Activated CD8-positive, alpha-beta T cell treated with anti-CD3 and anti-CD28 coated beads for 36 hours (primary cell): ENCODE measurements around the gene TUBA4A. TPM values are rescaled to one million over a fixed set of nuclear protein-coding genes. Genes with fewer than 3 reads are reported as not detected.

Experiments used
- ATAC-seq: fragments of 200-7000 bp; cut with Tn5 transposase; one replicate; pipeline ENCODE4 v1.10.0; 2021; ENCODE audit warnings: mild to moderate bottlenecking, moderate library complexity
- CTCF ChIA-PET: fragments of 350-600 bp; sonication (Branson Sonifier 250); formaldehyde crosslinking; loops from one replicate; lab custom pipeline; 2021; ENCODE audit warnings: antibody characterized with exemption; lab: Charles Lee
- POLR2A ChIA-PET: fragments of 350-600 bp; sonication (Branson Sonifier 250); formaldehyde crosslinking; loops from one replicate; lab custom pipeline; 2021; ENCODE audit warnings: antibody characterized with exemption; lab: Charles Lee
- DNase-seq: peaks from one replicate; pipeline ENCODE4 v3.0.0-alpha.2; 2020
- H3K27ac Mint-ChIP-seq: one replicate; pipeline ENCODE4 v1.8.0; 2021; ENCODE audit warnings: mild to moderate bottlenecking, mixed read lengths
- H3K27me3 Mint-ChIP-seq: one replicate; pipeline ENCODE4 v1.8.0; 2021; ENCODE audit warnings: mixed read lengths
- H3K36me3 Mint-ChIP-seq: one replicate; pipeline ENCODE4 v1.8.0; 2021; ENCODE audit warnings: low read depth, mixed read lengths
- H3K4me1 Mint-ChIP-seq: one replicate; pipeline ENCODE4 v1.8.0; 2021; ENCODE audit warnings: low read depth, mixed read lengths
- H3K4me3 Mint-ChIP-seq: one replicate; pipeline ENCODE4 v1.8.0; 2021; ENCODE audit warnings: mild to moderate bottlenecking, moderate library complexity, mixed read lengths
- H3K9me3 Mint-ChIP-seq: one replicate; pipeline ENCODE4 v1.8.0; 2021; ENCODE audit warnings: mixed read lengths
- intact Hi-C: fragments of 100-400 bp; cut with micrococcal nuclease; formaldehyde crosslinking; loops from one replicate; pipeline ENCODE4 v1.10.0; 2022
- total RNA-seq, 2 experiments: library from RNA; stranded (reverse); gene quantifications; one replicate each; pipeline ENCODE4 v1.2.3, GENCODE V29; 2021
- TF ChIP-seq, protein P1 (sequence below): fragments of 200-600 bp; IDR thresholded peaks from one replicate; pipeline ENCODE4 v1.8.0; 2022; ENCODE audit warnings: antibody characterized with exemption, mild to moderate bottlenecking

TUBA4A gene
- total RNA-seq, 2 experiments from 2014 or later: 226 TPM

DNA sequence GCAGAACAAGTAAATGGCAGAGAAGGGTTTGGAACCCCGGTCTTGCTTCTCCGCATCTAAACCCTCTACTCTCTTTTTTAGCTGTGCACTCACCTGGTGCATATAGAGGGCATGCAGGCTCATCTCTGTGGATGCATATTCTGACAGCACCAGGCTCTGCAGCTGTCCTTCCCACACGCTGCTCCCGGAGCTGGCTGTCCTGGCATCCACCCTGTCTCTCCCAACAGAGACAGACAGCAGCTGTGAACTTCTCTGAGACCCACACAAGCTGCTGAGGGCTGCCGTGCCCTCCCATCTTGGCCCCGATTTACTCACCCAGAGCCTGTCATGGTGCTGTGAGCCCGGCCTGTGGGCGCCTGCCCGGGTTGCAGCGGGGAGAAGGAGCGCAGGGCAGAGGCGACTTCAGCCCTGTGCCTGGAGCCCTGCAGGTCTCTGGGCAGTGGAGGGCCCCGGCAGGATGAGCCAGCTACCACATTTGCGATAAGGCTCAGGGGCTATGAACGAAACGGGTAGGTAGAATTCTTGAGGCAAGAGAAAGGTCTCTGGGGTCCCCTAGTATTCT, 31.7 kb downstream of the TUBA4A start:
- Mint-ChIP-seq H3K36me3 (peaks cover 66% of the 10 kb centered on the region), H3K9me3 (no peaks in the 10 kb centered on the region), H3K4me3 (no peak overlapping the region), H3K27ac (no peak overlapping the region), H3K4me1 (peaks cover 24% of the 10 kb centered on the region), H3K27me3 (no peaks in the 10 kb centered on the region)
- TF ChIP-seq, protein P1, sequence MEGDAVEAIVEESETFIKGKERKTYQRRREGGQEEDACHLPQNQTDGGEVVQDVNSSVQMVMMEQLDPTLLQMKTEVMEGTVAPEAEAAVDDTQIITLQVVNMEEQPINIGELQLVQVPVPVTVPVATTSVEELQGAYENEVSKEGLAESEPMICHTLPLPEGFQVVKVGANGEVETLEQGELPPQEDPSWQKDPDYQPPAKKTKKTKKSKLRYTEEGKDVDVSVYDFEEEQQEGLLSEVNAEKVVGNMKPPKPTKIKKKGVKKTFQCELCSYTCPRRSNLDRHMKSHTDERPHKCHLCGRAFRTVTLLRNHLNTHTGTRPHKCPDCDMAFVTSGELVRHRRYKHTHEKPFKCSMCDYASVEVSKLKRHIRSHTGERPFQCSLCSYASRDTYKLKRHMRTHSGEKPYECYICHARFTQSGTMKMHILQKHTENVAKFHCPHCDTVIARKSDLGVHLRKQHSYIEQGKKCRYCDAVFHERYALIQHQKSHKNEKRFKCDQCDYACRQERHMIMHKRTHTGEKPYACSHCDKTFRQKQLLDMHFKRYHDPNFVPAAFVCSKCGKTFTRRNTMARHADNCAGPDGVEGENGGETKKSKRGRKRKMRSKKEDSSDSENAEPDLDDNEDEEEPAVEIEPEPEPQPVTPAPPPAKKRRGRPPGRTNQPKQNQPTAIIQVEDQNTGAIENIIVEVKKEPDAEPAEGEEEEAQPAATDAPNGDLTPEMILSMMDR: no peak
- ChIA-PET POLR2A (interaction anchor here (0.6 to 4.6 kb wide), 6 partner anchors 10 to 158 kb away, joined by 3 to 25 read pairs (median 3); partner anchors contain the start of genes GLB1L, STK16, TUBA4A and TUBA4B), CTCF (no interaction called here)
- ATAC-seq (no peak), DNase-seq (no peak)
- intact Hi-C loops: no loop called here

DNA sequence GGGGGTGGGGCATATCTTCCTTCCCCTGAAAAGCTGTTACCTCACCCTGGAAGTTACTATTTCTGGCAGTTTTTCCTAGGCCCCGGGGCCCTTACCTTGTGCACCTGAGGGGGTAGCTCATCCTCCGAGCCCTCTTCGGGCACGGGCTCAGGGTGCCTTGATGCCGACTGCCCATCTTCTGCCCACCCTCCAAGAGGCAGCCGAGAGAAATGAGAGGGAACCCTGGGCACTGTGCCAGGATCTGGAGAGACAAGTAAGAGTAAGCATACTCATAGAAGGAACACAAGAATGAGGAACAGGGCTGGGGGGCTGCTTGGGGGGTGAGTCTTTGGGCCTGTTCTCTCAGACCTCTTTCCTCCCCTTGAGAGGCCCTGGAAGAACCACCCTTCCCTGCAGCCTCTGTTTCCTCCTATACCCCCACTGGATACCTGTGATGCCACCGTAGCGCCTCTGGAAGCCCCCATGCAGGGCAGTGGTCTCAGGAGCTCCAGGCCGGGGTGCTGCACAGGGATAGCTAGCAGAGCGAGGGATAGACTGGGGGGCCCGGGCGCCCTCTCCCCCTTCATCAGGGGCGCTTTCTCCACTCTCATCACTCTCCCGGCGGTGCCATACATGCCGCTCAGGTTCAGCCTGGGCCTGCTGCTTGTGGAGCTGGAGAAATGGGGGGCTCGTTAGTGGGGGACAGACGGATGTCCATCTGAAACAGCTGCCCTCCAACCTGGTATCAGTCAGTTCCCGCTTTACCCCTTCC, 32.9 kb downstream of the TUBA4A start:
- H3K36me3 Mint-ChIP-seq: peaks cover 66% of the 10 kb centered on the region
- CTCF ChIA-PET: no interaction called here
- no peak for ATAC-seq
- TF ChIP-seq, protein P1: no peak
- intact Hi-C loops: no loop called here
- no peaks in the 10 kb centered on the region for H3K27me3 Mint-ChIP-seq
- POLR2A ChIA-PET: interaction anchor here (0.9 to 4.6 kb wide), 9 partner anchors 8 to 58 kb away, joined by 3 to 60 read pairs (median 5); partner anchors contain the start of genes ANKZF1, ATG9A, DNAJB2 and GLB1L
- no peaks in the 10 kb centered on the region for H3K9me3 Mint-ChIP-seq
- H3K4me3 Mint-ChIP-seq: no peak overlapping the region
- no peak overlapping the region for H3K27ac Mint-ChIP-seq
- peaks cover 27% of the 10 kb centered on the region for H3K4me1 Mint-ChIP-seq
- no peak for DNase-seq

DNA sequence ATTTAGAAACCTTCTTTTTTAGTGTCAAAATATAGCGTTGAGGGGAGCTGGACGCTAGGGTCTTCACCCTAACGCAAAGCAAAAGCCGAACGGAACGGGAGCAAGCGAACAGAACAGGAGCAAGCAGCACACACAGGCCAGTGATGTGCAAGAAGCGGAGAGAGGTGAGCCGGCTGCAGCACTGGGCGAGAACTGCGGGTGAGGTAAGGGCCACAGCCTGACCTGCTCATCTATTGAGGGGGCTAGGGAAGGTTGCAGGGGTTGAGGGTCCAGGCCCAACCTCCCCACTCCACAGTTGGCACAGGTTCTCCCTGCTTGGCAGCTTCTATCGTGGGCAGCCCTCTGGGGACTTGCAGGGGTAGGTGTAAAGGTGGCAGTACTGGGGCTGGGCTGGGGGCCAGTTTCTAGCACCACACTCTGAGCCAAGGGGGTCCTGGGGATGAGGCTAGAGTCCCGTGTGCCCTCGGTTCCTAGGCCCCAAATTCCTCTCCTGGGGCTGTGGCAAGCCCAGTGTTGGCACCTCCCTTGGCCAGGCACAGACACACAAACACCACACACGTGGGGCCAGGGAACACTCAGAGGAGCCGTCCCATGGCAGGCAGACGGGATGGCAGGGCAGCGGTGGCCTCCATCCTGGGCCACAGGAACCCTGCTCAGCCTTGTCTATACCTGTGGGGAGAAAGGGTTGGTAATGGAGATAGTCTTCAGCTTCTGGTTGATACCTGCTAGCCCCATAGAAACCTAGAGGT, 33.8 kb downstream of the TUBA4A start:
- intact Hi-C loops: no loop called here
- H3K36me3 Mint-ChIP-seq: peaks cover 57% of the 10 kb centered on the region
- no peak overlapping the region for H3K4me3 Mint-ChIP-seq
- ATAC-seq (no peak), DNase-seq (no peak)
- H3K27ac Mint-ChIP-seq: peak overlapping the region; percentile 11
- ChIA-PET POLR2A (interaction anchor here (0.6 to 4.6 kb wide), 15 partner anchors 9 to 576 kb away, joined by 3 to 60 read pairs (median 5); partner anchors contain the start of genes ANKZF1, ATG9A, DNAJB2 and GLB1L), CTCF (interaction anchor here (1.2 to 2.8 kb wide), 6 partner anchors 10 to 224 kb away, joined by 4 to 19 read pairs (median 6); partner anchors contain the start of genes ANKZF1 and ATG9A)
- H3K4me1 Mint-ChIP-seq: peaks cover 25% of the 10 kb centered on the region
- no peaks in the 10 kb centered on the region for H3K27me3 Mint-ChIP-seq
- no peaks in the 10 kb centered on the region for H3K9me3 Mint-ChIP-seq
- TF ChIP-seq, protein P1: no peak

DNA sequence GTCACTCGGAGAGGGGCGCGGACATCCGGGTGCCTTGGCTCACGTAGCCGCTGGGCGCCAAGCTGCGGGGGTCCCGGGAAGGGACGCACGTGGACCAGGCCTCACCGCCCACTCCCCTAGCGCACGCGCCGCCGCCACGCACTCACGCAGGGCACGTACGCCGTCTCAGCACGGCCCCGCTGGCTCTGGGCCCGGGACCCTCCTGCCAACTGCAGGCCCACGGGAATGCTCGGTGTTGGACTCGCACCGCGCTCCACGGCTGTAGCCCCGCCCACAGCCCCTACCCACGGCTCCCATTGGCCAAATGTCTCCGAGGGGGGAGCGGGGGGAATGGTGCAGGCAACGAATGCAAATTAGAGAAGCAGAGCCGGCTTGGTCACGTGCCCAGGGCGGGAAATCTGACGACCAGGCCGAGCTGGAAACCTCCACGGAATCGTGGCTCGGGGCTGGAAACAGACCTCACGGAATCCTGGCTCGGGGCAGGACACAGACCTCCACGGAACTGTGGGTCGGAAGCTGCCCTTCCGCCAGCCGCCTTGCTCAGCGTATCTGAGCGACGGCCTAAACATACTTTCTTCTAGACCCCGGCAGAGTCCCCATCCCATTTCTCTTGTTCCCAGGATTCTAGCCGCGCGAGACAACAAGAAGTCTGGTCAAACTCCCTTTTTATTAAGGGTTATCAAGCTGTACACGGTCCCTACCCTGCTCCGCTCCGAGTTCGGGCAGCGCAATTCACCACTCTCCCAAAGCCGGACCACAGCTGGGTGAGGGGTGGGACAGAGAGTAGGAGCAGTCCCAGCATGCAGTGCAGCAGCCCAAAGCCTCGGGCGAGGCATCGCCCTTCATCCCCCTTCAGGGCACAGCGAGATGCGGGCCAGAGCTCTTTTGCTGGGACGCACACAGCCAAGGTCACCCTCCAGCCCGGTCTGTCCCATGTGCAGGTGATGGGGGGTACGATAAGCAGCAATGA, 34.7 kb downstream of the TUBA4A start, which contains the start of gene ABCB6:
TSS of gene ABCB6 (minus strand) at position 227 of the 970 bp plus-strand sequence. CDS start 285 bp downstream, outside the sequence.
- POLR2A ChIA-PET: interaction anchor here (0.7 to 4.6 kb wide), 23 partner anchors 10 to 168 kb away, joined by 3 to 60 read pairs (median 5); partner anchors contain the start of genes ANKZF1, ATG9A, CNPPD1 and DNAJB2
- ATAC-seq: peak; percentile 92

More for the DNA sequence above, 34.7 kb downstream of the TUBA4A start, which contains the start of gene ABCB6:
- Mint-ChIP-seq H3K4me3 (peak within 1 kb of the TSS; percentile 88), H3K4me1 (peaks cover 25% of the 10 kb centered on the region), H3K27me3 (no peaks in the 10 kb centered on the region), H3K9me3 (no peaks in the 10 kb centered on the region), H3K27ac (peak within 1 kb of the TSS; percentile 77), H3K36me3 (peaks cover 53% of the 10 kb centered on the region)
- intact Hi-C loops: no loop called here
- TF ChIP-seq, protein P1: no peak
- DNase-seq: peak; percentile 95
- CTCF ChIA-PET: interaction anchor here (0.5 to 2.8 kb wide), 12 partner anchors 8 to 239 kb away, joined by 3 to 19 read pairs (median 4); partner anchors contain the start of genes ANKZF1, ATG9A and ZFAND2B
